Measurements from ENCODE around the gene IER5. TPM values are rescaled to one million over a fixed set of nuclear protein-coding genes. Genes with fewer than 3 reads are reported as not detected.
"Not testable (repeated sequence)": the region's sequence is repeated elsewhere in the genome, so short reads cannot be mapped to it uniquely, and the experiment has no call there.

IER5 gene
- total RNA-seq (2014; rRNA removed; shearing (Covaris generic)) = 7.6 and 10.7 TPM in 2 replicates

DNA sequence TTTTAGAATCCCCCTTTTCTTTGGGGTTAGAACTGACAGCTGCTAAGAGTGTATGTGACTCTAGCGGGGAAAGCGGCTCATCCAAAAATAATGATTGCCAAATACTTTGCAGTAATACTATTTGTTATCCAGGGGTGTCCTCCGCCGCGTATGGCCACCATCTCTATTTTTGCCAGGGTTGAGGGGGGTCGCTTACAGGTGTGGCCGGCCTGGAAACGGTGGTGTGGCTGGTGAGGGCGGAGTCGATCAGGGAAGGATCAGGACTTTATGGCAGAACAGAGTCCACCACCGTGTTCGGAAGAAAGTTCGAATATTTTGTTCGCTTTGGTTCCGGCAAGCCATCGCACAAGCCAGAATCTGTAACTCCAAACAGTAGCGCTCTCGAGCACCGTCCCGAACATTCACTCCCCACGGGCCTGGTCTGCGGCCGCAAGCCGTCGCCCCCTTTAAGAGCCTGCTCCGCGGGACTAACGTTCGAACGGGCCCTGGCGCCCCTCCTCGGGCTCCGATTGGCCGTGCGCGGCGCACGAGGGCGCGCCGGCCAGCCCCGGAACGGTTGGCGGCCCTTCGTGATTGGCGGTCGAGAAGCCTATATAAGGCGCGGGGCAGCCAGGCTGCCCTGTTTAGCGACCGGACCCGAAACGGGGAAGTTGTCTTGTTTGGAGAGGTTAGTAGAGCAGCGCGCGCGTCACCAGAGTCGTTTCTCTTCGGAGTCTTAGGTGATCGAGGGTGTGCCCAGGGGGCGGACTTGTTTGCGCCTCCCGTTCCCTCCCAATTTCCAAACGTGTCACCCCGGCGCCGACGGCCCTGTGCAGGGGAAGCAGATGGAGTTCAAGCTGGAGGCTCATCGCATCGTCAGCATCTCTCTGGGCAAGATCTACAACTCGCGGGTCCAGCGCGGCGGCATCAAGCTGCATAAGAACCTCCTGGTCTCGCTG lies at the start of gene IER5:
TSS of gene IER5 (plus strand) at position 622 of the 938 bp plus-strand sequence. CDS start at position 825, 203 bp downstream.
- peak; percentile 95 for DNase-seq (ENCODE audit: low read depth)

DNA sequence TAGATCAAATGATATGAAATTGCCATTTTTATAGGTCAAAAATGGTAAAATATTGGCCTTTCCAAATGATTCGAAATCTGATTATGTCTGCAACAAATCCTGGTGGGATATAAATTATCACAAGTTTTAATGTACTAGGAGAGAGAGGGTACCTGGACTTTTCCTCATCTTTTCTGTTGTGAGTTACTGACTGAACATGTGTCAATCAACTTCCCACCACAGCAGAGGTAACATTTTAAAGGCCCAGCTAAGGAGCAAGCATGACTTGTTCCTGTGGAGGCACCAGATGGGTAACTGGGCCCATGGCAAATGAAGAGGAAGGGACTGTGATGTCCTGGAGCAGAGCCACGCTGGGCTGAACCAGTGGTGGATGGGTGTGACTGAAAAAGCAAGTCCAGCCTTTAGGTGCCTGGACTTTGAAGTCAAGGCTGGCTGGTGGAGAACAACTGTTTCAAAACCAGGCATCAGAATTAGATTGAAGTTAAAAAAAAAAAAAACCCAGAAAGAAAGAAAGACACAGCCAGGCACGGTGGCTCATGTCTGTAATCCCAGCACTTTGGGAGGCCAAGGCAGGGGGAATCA lies 48.1 kb upstream of the IER5 start:
- DNase-seq (ENCODE audit: low read depth) = no peak

DNA sequence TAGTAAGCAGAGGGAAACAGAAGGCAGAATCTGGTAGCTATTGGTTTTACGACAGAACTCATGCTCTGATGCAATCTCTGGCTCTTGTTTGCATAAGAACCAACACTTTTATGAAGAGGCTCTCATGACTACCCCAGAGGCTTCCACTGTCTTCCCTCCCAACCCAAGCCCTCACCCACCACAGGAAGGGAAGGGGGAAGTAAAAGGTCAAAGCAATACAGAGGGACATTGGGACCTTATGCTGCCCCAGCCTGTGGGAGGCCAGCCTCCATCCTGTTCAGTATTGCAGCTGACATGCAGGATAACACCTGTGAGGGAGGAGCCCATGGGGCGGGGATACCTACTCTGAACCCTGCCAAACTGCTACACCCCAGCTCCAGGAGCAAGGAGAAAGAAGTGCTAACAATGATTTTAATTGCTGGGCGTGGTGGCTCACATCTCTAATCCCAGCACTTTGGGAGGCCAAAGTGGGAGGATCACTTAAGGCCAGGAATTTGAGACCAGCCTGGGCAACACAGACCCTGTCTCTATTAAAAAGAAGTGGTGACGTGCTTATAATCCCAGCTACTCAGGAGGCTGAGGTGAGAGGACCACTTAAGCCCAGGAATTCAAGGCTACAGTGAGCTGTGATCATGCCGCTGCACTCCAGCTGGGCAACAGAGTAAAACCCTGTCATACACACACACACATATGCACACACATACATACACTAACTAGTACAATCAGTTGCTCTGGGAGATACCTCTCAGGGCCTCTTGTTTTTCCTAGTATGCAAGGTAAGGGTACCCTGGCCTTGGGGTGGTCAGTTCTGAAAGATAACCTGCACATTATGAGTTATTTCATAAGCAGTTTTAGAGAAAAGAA lies 45.2 kb upstream of the IER5 start:
- DNase-seq (ENCODE audit: low read depth) = no peak

DNA sequence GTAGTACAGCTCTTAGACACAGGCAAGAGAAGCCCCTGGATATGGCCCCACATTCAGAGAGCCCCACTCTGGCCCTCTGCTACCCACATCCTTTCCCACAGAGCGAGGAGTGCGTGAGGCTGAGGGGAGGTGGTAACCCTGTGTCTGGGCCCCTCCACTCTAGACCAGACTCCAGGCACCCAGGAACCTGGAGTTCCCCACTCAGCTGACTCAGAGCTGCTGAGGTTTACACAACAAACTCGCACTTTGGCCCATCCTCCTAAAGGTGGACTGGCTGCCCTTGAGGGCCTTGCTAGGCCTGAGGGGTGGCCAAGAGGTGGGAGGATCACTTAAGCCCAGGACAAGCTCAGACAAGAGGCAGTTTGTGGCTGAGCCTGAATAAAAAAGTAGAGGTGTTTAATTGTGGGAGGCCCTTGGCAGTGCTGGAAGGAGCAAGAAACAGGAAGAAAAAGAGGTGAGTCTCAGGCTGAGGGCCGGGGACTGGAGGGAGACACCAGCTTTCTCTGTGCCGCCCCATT lies 44.0 kb upstream of the IER5 start:
- no peak for DNase-seq (ENCODE audit: low read depth)

DNA sequence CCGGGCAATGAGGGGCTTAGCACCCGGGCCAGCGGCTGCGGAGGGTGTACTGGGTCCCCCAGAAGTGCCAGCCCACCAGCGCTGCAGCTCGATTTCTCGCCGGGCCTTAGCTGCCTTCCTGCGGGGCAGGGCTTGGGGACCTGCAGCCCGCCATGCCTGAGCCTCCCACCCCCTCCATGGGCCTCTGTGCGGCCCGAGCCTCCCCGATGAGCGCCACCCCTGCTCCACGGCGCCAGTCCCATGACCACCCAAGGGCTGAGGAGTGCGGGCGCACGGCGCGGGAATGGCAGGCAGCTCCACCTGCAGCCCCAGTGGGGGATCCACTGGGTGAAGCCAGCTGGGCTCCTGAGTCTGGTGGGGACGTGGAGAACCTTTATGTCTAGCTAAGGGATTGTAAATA lies 42.6 kb upstream of the IER5 start:
- not testable (repeated sequence) for DNase-seq (ENCODE audit: low read depth)

DNA sequence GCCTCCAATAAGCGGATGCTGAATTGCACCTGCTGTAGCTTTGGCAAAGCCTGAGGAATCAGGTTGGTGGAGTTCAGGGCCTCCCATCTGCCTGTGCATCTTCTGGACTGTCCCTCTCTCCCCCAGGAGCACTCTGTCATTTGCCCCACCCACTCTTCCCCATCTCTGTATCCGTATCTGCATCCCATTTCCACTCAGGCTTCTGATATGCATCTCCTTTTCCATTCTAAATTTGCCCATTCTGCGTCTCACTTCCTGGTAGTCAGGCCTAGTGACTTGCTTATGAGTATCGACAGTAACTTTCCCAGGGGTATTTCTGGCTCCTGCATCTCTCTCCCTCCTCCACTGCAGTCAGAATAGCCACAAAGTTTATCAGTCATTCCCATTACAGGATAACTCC lies 39.1 kb upstream of the IER5 start:
- DNase-seq (ENCODE audit: low read depth) = no peak

DNA sequence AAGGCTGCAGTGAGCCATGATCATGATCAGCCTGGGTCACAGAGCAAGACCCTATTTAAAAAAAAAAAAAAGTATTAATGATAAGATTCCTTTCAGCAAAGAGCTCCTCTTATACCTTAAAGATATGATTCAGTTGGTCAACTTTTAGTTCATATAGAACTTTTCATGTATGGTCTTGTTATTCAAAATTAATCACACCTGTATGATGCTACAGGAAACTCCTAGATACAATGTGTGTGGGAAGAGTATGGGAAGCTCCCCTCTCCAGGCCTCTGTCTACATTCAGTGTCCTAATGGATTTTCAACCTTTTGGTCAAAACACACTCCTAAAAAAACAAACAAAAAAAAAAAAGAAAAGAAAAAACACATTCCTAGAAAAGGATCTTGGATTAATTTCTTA lies 37.6 kb upstream of the IER5 start:
- no peak for DNase-seq (ENCODE audit: low read depth)

DNA sequence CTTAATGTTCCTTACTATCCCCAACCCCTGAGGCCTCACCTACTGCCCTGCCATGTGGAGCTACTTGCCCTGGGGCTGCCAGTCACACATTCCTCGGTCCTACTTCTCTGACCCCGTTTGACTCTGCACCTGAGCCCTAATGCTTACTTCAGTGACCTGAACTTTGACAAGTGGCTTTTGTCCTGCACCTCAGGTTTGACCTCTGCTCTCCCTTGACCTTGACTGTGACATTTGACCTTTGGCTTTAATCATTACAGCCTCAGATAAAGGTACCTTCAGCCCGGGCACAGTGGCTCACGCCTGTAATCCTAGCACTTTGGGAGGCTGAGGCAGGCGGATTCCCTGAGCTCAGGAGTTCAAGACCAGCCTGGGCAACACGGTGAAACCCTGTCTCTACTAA lies 31.9 kb upstream of the IER5 start:
- no peak for DNase-seq (ENCODE audit: low read depth)

DNA sequence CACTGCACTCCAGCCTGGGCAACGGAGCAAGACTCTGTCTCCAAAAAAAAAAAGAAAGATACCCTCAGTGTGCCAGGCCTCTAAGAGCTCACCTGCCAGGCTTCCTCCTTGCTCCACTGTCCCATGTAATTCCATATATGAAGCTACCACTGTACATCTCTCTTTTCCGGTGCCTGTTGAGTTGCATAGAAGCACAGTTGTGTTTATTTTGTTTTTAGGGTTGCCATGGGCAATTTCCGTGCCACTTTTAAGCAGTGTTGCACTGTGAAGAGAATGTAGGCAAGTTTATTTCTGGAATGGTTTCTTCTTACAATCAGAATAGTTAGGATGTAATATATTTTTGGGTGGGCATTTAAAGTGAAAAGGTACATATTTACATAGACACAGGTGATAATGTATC lies 31.4 kb upstream of the IER5 start:
- DNase-seq (ENCODE audit: low read depth) = no peak

DNA sequence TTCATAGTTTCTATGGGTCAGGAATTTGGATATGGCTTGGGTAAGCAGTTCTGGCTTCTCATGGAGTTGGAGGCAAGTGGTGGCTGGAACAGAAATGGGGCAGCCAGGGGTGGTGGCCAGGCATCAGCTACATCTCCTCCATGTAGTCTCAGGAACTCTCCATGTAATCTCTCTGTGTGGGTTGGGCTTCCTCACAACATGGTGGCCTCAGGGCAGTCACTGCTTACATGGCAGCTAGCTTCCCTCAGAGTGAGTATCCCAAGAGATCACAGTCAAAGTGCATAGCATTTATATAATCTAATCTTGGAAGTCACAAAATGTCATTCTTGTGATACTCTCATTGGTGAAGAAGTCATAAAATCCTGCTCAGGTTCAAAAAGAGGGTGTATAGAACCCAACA lies 29.1 kb upstream of the IER5 start:
- no peak for DNase-seq (ENCODE audit: low read depth)

DNA sequence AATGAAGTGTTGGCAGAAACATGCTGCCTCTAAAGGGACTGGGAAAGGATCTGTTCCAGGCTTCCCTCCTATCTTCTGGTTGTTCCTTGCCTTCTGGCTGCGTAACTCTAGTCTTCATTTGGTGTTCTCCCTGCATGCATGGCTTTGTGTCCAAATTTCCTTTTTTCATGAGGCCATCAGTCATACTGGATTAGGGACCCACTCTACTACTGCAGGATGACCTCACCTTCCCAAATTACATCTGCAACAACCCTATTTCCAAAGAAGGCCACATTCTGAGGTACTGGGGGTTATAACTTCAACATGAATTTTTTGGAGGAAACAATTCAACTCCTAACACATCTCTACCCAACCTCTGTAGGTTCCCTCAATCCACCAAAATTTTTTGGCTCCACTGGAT lies 28.4 kb upstream of the IER5 start:
- no peak for DNase-seq (ENCODE audit: low read depth)

DNA sequence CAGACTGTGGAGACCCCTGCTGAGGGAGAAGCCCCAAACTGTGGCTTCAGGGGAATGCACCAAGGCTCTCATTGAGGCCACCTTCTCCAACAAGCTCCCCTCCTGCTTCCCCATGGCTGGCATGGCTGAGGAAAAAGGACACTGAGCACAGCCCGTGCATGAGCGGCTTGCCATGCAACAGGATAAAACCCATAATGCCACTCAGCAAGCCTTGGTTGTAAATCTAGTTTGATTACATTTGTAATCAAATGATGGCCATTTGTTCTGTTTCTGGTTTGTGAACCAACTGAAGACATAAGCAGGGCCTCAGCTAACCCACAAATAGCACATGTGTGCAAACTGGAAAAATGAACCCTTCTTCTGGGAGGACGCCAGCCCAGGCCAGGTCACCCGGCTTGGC lies 27.6 kb upstream of the IER5 start:
- not testable (repeated sequence) for DNase-seq (ENCODE audit: low read depth)

DNA sequence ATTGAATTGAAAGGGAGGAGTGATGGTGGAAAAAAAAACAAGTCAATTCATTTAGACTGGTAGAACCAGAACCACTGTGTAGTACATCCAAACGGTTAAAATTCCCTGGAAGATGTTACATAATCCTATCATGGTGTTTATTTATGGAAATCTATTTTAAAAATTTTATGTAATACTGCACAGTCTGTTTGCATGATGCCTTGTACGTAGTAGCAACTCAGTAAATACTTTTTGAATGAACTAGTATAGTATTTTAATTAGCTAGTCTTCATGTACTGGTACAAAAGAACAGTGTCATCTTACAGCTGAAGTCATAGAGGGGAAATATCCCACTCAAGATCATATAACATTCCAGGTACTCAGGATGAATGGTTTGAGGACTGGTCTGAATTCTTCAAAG lies 27.0 kb upstream of the IER5 start:
- no peak for DNase-seq (ENCODE audit: low read depth)

DNA sequence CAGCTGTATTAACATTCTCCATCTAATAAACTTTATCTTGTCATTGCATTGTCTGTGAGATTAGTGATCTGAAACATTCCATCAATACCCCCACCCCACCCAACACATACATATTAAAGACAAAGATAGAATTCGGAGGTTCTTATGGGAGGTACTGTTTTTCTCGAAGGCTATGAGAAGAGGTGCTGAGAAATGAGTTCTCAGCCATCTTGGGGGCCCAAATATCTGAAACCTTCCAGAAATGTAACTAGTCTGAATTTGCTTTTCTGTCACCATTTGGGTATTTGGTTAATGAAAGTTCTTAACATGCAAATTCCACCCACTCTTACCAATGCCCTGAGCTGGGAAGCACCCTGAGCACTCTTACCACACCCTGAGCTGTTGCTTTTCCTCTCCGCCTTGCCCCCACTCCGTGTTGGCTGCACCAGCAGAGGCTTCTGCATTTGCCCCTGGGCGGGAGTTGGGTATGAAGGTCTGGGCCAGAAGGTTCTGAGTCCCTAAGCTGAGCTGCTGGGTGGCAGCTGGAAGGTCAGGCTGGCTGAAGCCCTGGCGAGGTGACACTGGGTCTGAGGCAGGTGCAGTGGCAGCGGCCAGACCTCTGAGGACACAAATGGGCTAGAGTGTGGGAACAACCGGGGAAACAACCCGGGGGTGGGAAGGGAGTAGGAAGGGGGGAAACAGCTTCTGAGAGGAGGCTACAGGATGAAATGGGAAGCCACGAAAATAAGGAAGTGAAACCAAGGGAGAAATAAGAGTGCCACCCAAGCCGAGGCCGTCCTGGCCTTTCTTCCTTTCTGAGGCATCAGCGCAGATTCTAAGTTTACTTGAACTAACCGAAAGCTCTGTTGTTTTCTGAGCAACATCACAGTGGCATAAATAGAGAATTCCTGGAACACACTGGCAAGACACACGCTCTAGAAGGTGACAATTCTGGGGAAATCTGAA lies 26.3 kb upstream of the IER5 start:
- DNase-seq (ENCODE audit: low read depth) = no peak

DNA sequence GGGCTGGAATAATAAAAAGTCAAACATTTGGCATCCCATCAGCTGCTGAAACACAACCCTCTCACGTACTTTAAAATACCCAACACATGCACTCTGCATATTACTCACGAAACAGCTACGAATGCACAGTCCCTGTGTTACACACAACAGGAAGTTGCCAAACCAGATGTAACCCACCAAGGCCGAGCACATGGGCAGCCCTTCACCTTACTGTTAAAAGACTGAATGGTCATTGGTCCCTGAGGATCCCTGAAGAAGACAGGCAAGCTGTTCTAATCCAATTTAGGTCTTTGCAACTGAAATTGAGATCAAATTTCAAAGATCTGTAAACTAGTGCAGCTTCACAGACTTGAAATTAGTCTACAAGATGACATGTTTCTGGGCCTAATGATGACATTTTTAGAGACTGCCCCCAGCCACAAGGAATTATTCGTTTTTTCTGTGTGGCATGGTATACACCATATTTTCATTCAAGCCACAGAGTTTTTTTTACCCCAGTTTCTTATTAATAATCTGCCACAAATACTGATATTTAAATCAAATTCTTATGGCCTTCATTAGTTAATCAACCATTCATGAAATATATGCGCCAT lies 25.6 kb upstream of the IER5 start:
- DNase-seq (ENCODE audit: low read depth) = no peak

DNA sequence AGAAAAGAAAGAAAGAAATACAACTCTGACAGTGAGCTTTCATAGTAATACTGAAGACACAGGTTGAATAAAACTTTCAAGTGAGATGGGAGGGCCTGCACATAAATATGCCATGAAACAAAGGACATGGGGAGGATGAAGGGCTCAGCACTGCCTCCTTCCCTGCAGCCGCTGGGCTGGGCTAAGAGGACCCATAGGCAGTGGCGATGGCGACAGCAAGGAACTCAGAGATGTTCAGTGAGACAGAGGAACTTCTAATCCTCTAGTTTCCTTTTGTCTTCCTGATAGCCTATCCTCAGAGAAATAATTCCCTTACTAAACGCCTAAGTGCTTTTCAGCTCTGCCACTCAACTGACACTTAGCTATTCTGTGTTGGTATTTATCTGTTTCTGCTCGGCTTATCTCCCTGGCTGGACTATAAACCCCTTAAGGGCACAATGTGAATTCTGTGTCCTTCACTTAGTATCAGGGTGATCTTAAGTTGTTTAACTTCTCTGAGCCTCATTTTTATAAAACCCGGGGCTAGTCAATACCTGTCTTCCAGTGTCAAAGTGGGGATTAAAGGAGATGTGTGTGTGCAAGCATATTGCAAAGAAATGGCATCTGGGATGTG lies 24.4 kb upstream of the IER5 start:
- no peak for DNase-seq (ENCODE audit: low read depth)

DNA sequence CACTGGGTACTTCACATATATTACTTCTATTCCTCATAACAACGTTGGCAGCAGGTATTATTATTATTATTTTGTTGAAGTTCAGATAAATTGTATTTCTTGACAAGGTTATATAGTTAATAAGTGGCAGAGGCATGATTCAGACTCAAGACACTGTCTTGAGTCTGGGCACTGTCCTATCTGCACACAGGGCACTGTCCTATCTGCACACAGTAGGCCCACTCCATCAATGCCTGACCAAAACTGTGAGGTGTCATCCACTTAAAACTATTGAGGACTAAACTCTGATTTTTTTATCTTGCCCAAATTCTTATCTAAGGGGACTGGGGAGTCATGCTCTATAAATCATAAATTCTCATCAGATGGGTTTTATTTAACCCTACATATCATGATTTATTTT lies 23.8 kb upstream of the IER5 start:
- DNase-seq (ENCODE audit: low read depth) = no peak

DNA sequence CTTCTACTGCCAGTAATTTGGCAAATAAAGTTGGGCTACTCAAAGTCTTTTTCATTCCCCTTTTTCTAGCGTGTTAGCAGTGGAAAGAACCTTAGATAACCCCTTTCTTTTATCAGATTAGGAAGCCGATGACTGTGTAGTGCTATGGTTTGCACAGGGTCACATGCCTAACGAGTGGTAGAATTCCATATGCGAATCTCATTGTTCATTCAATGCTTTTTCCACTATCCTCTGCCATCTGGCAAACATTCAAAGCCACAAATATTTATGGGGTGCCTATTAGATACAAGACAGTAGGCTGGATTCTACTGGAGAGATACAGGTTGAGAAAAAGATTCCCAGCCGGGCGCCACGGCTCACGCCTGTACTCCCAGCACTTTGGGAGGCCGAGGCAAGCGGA lies 14.9 kb upstream of the IER5 start:
- peak; percentile 89 for DNase-seq (ENCODE audit: low read depth)

DNA sequence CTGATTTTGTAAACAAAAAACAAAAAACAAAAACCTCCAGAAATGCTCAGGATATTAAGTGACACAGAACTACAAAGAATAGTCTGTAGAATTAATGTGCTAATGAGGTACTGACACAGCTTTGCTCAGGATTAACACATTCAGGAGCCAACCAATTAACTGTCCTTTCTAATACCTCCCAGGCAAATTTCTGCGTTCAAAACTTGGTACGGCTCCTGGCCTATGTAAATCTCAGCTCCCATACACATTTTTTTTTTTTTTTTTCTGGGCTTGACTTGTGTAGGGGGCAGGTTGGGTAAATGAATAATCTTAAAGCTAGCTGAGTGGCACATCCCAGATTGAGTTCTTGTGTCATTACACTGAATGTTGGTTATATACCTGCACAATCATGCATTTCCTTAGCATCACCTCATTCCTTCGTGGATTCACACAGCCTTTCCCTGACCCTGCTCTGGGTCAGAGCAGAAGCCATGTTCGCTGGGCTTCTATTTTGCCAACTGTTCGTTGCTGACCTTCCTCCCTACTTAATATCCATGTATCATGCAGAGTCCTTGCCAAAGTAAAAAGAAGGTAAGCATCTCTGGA lies 12.6 kb upstream of the IER5 start:
- DNase-seq (ENCODE audit: low read depth) = no peak

DNA sequence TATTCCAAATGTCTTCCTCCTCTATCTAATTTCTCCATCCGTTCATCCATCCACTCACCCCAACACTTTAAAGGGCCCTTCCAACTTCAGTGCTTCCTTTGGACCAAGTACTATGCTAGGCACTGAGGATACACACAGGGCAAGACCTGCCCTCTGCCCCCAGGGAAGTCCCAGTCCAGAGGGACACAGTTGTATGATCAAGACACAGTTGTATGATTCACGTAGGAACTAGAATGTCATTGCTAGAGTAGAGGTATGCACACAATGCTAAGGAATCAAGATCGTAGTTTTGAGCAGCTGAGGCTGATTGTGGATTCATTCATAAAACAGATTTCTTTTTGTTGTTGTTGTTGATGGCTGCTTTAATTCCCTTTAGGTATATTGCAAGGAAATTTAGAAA lies 11.6 kb upstream of the IER5 start:
- no peak for DNase-seq (ENCODE audit: low read depth)

All from RPMI7951 (cell line).